Heart left ventricle (tissue), 13 donors: ENCODE measurements around the gene ENTREP1.

ENCODE experiments used
- CTCF ChIP-seq, 12 donors: fragments of 200-600 bp; sonication (generic) in 4 of 12; IDR thresholded peaks; one replicate each; pipeline versions ENCODE4 v1.5.0 to v1.8.0; 2018 to 2022; ENCODE audit warnings: antibody characterized with exemption in 12 of 12, mild to moderate bottlenecking in 5 of 12
- POLR2A ChIP-seq, 2 donors: fragments of 450-650 bp; IDR thresholded peaks; one replicate each; pipeline ENCODE4 v1.6.1; 2017; ENCODE audit warnings: antibody characterized with exemption in 2 of 2, mild to moderate bottlenecking in 2 of 2, moderate library complexity in 2 of 2
- donor health status: ischemic (EF 13 %, LVEDD 7.1; RV severe dilation, severe dysfunction).
- donor health status: DM: no; HTN: yes; CAD: no.
- donor health status: DM: no; HTN: no; CAD: no.
- donor health status: ischemic (EF 25% LVEDD 6.9; RV normal size, moderate dysfunction).
- donor health status: ischemic (EF 25% LVEDD 5.7; RV mildly dilated, moderate dysfunction).
- donor health status: ischemic (EF 35%, LVEDD 5.7; RV mildly dilated, moderate dysfunction).
- donor health status: nonischemic (EF 11% LVEDD 7.7; RV severe dilation, severe dysfunction).
- donor health status: DM: yes; HTN: yes; CAD: no.
- donor health status: PGD.
- donor health status: ischemic (EF 29% LVEDD 5.4; RV normal size, mild dysfunction).
- donor health status: nonischemic (EF 23%, LVEDD 6.1; RV moderate dilation, normal function).

GRCh38 chr9:69323861-69324260 is 1.2 kb upstream of the ENTREP1 start:
- TF ChIP-seq CTCF (IDR thresholded peaks at IDR 0.05) (no peak), POLR2A (IDR thresholded peaks at IDR 0.05) (no peak)
